ACC112 (cell line): Measurements from ENCODE around the gene DOCK4.
A peak's percentile ranks its signal among the peaks of the same experiment; 100 is the strongest.

Experiments
- H2AFZ ChIP-seq: fragments of 200-600 bp; sonication (generic); one replicate; pipeline ENCODE4 v1.6.0; 2017; ENCODE audit warnings: antibody characterized with exemption, low read length; ENCODE audit not compliant: unreplicated experiment
- H3K27ac ChIP-seq: fragments of 200-600 bp; sonication (generic); 2 replicates; pipeline ENCODE4 v1.5.1; 2014; ENCODE audit warnings: low read depth, mild to moderate bottlenecking, antibody characterized with exemption, low read length, moderate library complexity
- H3K27me3 ChIP-seq: fragments of 200-600 bp; sonication (generic); 2 replicates; pipeline ENCODE4 v1.6.1; 2014; ENCODE audit warnings: mild to moderate bottlenecking, antibody characterized with exemption, low read length, moderate library complexity, mixed read lengths; ENCODE audit not compliant: insufficient read depth
- H3K36me3 ChIP-seq: fragments of 200-600 bp; sonication (generic); 2 replicates; pipeline ENCODE4 v1.6.1; 2016; ENCODE audit warnings: mild to moderate bottlenecking, antibody characterized with exemption, low read length, moderate library complexity, mixed read lengths; ENCODE audit not compliant: insufficient read depth
- H3K4me1 ChIP-seq: fragments of 200-600 bp; sonication (generic); one replicate; pipeline ENCODE4 v1.6.1; 2016; ENCODE audit warnings: low read length, mixed read lengths; ENCODE audit not compliant: insufficient read depth, unreplicated experiment, control insufficient read depth
- H3K4me3 ChIP-seq: fragments of 200-600 bp; sonication (generic); 2 replicates; pipeline ENCODE4 v1.5.1; 2014; ENCODE audit warnings: mild to moderate bottlenecking, low read depth, low read length
- H3K79me2 ChIP-seq: fragments of 200-600 bp; sonication (generic); one replicate; pipeline ENCODE4 v1.6.0; 2016; ENCODE audit warnings: low read length; ENCODE audit not compliant: control insufficient read depth, unreplicated experiment, insufficient read depth

The DOCK4 gene

DNA sequence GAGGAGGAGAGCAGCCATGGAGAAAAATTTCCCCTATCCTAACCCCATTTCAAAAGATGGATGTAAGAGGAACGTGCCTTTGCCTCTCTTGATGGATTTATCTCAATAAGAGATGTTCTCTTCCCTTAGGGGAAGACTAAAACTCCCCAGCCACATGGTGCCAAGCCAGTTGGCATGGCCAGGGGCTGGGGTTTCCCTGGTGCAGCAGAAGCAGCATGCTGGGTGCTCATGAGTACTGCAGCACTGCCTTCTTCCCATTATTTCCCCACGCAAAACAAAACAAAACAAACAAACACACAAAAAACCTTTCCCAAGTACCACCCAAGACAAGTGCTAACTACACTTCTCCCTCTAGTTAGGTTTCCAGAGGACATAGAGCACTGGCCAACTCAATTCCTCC is 97.2 kb downstream of the DOCK4 start:
- Histone ChIP-seq H3K27me3 (no peaks in the 10 kb centered on the region), H3K27ac (no peak overlapping the region), H3K4me3 (no peak overlapping the region), H3K79me2 (no peaks in the 10 kb centered on the region), H3K36me3 (no peaks in the 10 kb centered on the region), H2AFZ (peak overlapping the region; percentile 6), H3K4me1 (peaks cover under 1% of the 10 kb centered on the region)

DNA sequence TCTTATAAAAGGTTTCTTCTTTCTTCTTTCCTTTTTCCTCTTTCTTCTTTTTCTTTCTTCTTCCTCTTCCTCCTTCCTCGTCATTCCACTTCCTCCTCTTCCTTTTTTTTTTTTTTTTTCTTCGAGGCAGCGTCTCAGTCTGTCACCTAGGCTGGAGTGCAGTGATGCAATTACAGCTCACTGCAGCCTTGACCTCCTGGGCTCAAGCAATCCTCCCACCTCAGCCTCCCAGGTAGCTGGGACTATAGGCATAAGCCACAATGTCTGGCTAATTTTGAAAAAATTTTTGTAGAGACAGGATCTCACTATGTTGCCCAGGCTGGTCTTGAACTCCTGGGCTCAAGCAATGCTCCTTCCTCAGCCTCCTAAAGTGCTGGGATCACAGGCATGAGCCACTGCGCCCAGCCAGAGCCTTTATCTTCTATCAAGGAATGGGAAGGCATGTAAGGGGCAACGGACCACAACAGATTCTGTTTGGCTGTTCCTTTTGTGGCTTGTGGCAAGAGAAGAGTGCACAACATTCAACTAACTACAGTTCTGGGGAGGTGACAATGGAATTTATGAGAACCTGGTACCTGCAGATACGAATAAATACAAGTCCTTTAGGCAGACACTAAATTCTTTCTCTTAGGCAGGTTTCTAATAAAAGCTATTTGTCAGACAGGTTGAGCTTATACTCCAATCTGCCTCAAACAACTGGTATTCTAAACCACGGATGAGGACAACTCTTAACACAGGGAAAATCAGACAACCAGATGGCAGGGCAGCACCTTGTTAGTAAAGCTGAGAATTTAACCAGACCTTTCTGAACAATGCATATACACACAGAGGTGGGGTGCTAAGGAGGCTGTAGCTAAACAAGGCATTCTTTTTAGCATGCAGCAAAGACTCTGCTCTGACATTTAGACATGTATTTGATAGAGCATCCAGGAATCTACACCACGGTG is 100.3 kb downstream of the DOCK4 start:
- Histone ChIP-seq H3K4me1 (peaks cover 12% of the 10 kb centered on the region), H3K79me2 (no peaks in the 10 kb centered on the region), H3K27ac (no peak overlapping the region), H2AFZ (no peak overlapping the region), H3K4me3 (no peak overlapping the region), H3K36me3 (no peaks in the 10 kb centered on the region), H3K27me3 (no peaks in the 10 kb centered on the region)

DNA sequence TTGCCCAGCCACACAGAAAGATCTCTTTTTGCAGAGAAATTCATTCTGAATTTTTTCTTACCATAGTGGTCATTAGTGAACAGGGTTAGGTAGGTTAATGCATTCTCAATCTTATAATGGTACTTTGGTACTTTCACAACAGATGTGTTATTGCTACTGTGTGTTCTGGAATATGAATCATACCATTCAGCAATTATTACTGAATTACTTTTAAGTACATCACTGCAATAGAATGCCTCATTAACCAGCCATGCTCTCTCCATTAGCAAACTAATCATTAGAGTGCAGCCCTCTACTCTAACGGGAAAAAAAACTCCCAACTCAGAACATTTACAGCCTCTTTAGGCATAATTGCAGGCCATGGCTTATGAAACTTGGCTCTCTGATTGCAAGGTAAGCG is 102.1 kb downstream of the DOCK4 start:
- Histone ChIP-seq H3K27me3 (no peaks in the 10 kb centered on the region), H3K27ac (no peak overlapping the region), H3K4me1 (peaks cover 12% of the 10 kb centered on the region), H3K79me2 (no peaks in the 10 kb centered on the region), H3K36me3 (no peaks in the 10 kb centered on the region), H2AFZ (no peak overlapping the region), H3K4me3 (no peak overlapping the region)

DNA sequence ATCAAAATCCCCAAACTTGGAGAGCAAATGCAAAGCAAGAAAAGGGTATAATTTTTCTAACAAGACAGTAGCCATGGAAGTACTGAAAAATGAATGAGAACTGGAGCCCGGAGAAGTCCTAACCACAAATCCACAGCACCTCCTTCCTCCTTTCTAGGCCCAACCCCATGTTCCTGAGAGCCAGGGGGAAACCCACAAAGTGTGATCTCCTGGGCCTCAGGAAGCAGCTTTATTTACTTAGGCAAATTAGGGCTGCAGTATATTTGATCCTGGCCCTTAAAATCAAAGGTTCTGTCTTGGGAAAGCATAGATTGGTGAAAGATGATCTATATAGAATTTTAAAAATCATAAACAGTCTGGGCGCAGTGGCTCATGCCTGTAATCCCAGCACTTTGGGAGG is 103.0 kb downstream of the DOCK4 start:
- H3K27me3 ChIP-seq, result no peaks in the 10 kb centered on the region
- H3K36me3 ChIP-seq, result no peaks in the 10 kb centered on the region
- H3K4me1 ChIP-seq, result peaks cover 12% of the 10 kb centered on the region
- H3K79me2 ChIP-seq, result no peaks in the 10 kb centered on the region
- H3K27ac ChIP-seq, result peak overlapping the region; percentile 48
- H2AFZ ChIP-seq, result peak overlapping the region; percentile 12
- H3K4me3 ChIP-seq, result peak overlapping the region; percentile 18; the same call in 1 of the 2 replicates

DNA sequence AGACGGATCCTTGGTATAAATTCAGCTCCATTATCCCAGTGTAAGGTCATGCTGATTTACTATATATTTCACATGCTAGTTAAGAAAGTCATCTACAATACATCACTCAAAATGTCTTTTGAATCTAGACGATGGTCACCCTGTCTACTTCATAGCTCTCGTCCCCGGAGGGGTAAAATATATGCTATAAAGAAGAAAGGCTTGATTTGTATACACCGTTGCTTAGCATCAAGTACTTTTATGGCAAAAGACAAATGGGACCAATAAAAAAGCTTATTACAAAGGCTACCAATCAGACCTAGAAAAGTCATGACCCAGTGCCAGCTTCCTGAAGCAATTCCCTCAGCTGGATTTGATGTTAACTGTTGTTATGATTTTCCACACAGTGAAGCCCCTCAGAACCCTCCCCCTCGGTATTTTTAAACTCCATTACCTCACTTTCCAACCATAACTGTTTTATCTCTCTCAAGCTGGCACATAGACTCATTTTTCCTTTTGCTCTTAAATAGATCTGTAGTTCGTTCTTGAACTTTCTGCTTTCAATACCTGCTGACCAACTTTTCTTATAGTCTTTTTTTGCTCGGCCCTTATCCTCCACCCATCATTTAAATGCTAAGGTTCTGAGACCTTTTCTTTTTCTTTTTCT is 104.9 kb downstream of the DOCK4 start:
- no peak overlapping the region for H3K4me3 ChIP-seq
- H2AFZ ChIP-seq, result no peak overlapping the region
- no peaks in the 10 kb centered on the region for H3K36me3 ChIP-seq
- no peak overlapping the region for H3K27ac ChIP-seq
- H3K4me1 ChIP-seq, result peaks cover 12% of the 10 kb centered on the region
- H3K27me3 ChIP-seq, result no peaks in the 10 kb centered on the region
- H3K79me2 ChIP-seq, result no peaks in the 10 kb centered on the region

DNA sequence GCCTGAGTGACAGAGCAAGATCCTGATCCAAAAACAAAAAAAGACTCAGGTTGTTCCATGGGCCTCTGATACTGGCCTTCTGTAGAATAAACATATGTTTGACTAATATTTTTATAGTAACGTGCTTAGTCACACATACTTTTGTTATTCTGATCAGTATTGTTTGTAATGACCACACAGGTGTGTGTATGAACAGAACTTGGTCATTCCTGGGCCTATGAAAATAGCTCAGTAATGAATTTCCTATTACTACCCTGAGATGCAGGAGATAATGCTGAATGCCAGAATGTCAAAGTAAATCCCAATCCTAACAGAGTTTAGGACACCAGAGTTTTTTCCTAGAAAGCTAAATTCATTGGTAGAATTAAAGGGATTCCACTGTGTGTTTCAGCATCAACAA is 108.7 kb downstream of the DOCK4 start:
- no peak overlapping the region for H3K4me3 ChIP-seq
- no peak overlapping the region for H2AFZ ChIP-seq
- no peak overlapping the region for H3K27ac ChIP-seq
- no peaks in the 10 kb centered on the region for H3K4me1 ChIP-seq
- no peaks in the 10 kb centered on the region for H3K36me3 ChIP-seq
- H3K27me3 ChIP-seq, result no peaks in the 10 kb centered on the region
- no peaks in the 10 kb centered on the region for H3K79me2 ChIP-seq

DNA sequence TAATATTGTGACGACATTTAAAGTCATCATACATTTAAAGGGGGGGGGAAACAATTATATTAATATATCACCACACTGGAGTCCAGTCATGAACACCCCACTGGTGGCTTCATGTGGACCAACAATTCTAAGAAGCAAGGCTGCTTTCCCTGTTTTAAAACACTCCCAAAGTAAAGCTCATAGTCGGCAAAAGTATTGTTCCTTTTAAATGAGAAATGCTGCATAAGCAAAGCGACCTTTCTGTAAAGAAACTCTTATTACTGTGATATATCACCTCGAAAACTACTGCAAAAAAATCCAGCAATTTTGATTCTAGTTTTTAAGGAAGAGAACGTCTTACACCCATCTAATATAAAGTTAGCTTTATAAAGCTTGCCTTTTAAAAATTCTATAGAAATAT is 112.8 kb downstream of the DOCK4 start:
- no peak overlapping the region for H3K4me3 ChIP-seq
- H3K36me3 ChIP-seq, result no peaks in the 10 kb centered on the region
- no peak overlapping the region for H3K27ac ChIP-seq
- no peaks in the 10 kb centered on the region for H3K4me1 ChIP-seq
- no peaks in the 10 kb centered on the region for H3K79me2 ChIP-seq
- no peak overlapping the region for H2AFZ ChIP-seq
- no peaks in the 10 kb centered on the region for H3K27me3 ChIP-seq

DNA sequence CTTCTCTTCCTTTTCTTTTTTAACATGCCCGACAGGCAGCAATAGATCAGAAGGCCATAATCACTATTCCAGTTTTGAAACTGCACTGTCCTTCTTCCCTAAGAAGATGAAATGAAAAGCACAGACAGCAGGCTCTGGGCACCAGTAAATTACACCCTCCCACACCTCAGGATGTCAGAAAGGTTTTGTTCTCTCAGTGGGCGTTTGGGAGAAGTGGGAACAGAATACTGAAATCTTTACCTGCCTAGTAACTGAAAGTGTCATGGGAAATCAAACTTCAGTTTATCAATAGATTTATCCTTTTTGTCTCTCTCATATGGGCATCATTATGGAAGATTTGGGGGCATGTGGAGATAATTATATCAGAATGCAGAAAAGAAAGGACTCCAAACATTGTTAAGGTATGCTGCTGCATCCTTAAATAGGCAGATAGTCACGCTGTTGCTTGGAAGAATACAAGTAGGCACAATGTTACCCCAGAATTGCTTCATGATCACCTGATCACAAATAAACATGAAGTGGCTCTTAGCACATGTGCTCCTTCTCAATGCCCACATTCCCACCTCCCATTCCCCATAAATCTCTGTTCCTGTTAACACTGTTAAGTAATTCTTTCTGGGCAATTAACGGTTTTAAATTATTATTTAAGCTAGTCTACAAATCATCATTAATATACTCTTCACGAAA is 113.3 kb downstream of the DOCK4 start:
- Histone ChIP-seq H3K79me2 (no peaks in the 10 kb centered on the region), H2AFZ (no peak overlapping the region), H3K27me3 (no peaks in the 10 kb centered on the region)

DNA sequence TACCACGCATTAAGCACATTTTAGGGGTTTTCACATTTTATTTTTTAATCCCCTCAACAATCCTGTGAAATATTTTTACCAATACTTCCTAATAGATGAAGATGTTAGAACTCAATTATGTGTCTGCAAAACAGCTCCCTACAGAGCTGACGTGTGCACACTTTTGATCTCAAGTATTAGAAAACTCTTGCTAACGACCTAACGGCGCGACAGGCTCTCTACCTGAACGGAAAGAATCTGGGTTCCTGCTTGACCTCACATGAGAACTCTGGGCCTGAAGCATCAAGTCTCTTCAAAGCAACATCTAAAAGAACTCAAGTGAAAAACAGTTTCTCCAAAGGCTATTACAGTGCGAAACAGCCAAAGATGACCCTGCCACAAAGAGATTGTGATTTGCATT is 113.9 kb downstream of the DOCK4 start:
- Histone ChIP-seq H3K27ac (no peak overlapping the region), H3K79me2 (no peaks in the 10 kb centered on the region), H3K4me3 (no peak overlapping the region), H3K4me1 (no peaks in the 10 kb centered on the region), H2AFZ (no peak overlapping the region), H3K27me3 (no peaks in the 10 kb centered on the region), H3K36me3 (no peaks in the 10 kb centered on the region)

More for the DNA sequence above, 113.3 kb downstream of the DOCK4 start:
- Histone ChIP-seq H3K4me3 (no peak overlapping the region), H3K36me3 (no peaks in the 10 kb centered on the region), H3K4me1 (no peaks in the 10 kb centered on the region), H3K27ac (no peak overlapping the region)

DNA sequence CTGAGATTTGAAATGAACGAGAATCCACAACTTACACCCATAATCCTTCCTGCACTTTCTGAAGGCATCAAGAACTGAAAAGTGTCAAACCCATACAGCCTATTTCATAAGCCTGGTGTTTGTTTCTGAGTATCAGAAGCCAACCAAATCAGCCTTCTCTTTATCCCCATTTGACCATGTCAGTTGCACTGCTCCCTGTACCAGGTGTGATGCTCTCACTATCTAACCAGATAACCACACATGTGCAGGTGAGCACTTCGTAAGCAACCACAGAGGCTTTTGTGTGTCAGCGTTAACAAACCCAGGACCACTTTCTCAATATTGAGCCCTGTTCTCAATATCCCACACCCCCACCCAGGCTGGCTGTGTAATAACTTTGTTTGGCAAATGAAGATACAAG is 114.4 kb downstream of the DOCK4 start:
- Histone ChIP-seq H3K27ac (no peak overlapping the region), H2AFZ (no peak overlapping the region), H3K4me1 (no peaks in the 10 kb centered on the region), H3K36me3 (no peaks in the 10 kb centered on the region), H3K27me3 (no peaks in the 10 kb centered on the region), H3K4me3 (no peak overlapping the region), H3K79me2 (no peaks in the 10 kb centered on the region)
